Mononuclear cell (primary cell): ENCODE measurements around the gene ADAMTS3. TPM values are rescaled to one million over a fixed set of nuclear protein-coding genes. Genes with fewer than 3 reads are reported as not detected.

Experiments
- H3K27me3 ChIP-seq: 2 replicates; pipeline ENCODE4 v1.6.0; 2011; ENCODE audit warnings: low read length, control low read depth; ENCODE audit not compliant: insufficient read depth
- H3K4me1 ChIP-seq: 2 replicates; pipeline ENCODE4 v1.5.1; 2011; ENCODE audit warnings: mild to moderate bottlenecking, low read length, control low read depth; ENCODE audit not compliant: insufficient read depth
- H3K4me3 ChIP-seq: 2 replicates; pipeline ENCODE4 v1.5.1; 2011; ENCODE audit warnings: mild to moderate bottlenecking, low read length, moderate library complexity
- H3K9me3 ChIP-seq: 2 replicates; pipeline ENCODE4 v1.5.1; 2011; ENCODE audit warnings: low read depth, mild to moderate bottlenecking, control low read depth, low read length
- total RNA-seq: library from RNA; depleted of rRNA; stranded (reverse); fragments of >200 nt; gene quantifications from one replicate; pipeline ENCODE4 v1.2.3, GENCODE V29; 2012

ADAMTS3 gene
- total RNA-seq, 1 donor = not detected

GRCh38 chr4:72340803-72341431 is 228.1 kb downstream of the ADAMTS3 start:
- H3K27me3 ChIP-seq = no peaks in the 10 kb centered on the region
- H3K4me1 ChIP-seq = no peaks in the 10 kb centered on the region
- H3K9me3 ChIP-seq = no peaks in the 10 kb centered on the region
- H3K4me3 ChIP-seq = no peak overlapping the region

- Histone ChIP-seq H3K9me3 (no peaks in the 10 kb centered on the region), H3K4me1 (no peaks in the 10 kb centered on the region), H3K4me3 (no peak overlapping the region), H3K27me3 (no peaks in the 10 kb centered on the region)
These were observed 231.0 kb downstream of the ADAMTS3 start for GRCh38 chr4:72338060-72338459.

GRCh38 chr4:72330381-72330780 is 238.6 kb downstream of the ADAMTS3 start:
- H3K4me3 ChIP-seq = no peak overlapping the region
- no peaks in the 10 kb centered on the region for H3K4me1 ChIP-seq
- H3K27me3 ChIP-seq = no peaks in the 10 kb centered on the region
- no peaks in the 10 kb centered on the region for H3K9me3 ChIP-seq

DNA sequence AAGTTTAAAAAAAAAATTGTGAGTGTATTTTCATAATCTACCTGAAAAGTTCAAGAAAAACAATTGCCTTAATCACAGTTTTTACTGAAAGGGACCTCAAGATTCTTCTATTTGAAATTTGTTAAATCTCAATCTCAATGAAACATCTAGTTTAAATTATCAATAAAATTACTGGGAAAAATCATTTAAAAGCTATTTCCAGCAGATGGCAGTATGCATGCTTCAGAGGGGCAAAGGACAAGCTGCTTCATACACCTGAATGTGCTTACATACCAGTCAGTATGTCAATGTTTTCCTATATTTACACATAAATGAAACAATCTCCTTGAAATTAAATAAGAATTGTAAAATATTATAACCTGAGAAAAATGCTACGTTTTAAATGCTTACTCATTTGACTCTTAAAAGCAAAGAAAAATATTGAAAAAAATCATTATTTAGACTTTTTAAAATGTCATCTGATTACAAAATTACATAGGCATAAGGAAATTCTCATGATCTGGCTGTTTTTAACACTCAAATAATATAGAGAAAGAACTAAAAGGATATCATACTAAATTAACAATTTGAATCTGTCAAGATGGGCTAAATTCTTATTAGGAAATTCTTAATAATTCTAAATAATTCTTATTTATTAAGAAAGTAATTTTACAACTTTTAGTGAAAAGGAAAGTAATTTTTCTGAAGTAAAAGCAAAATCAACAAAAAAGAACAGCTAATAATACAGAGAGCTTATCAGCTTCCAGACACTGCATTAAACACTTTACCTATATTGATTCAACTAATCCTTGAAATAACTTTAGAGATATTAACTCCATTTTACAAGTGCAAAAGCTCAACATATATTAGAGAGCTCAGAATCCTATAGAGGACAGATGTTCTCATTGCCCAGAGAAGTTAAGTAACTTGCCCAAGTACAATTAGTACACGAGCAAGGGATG is 242.1 kb downstream of the ADAMTS3 start:
- no peak overlapping the region for H3K4me3 ChIP-seq
- no peaks in the 10 kb centered on the region for H3K9me3 ChIP-seq
- no peaks in the 10 kb centered on the region for H3K4me1 ChIP-seq
- peaks cover 3% of the 10 kb centered on the region for H3K27me3 ChIP-seq

DNA sequence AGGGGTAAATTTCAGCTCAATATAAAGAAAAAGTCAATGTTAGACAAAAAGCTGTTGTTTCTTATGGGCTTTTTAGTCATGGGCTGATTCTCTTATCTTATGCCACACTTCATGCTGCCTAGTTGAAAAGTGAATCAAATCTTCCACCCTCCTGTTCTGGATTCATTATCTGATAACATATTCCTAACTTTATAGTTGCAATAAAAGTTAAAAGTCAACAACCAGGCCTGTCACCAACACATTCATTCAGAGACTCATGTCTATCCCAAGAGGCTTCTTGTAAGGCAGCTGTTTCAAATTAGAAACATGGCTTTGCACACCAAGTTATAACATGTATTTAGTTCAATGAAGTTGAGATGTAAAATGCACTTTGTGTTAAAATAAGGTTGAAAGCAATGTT is 243.8 kb downstream of the ADAMTS3 start:
- Histone ChIP-seq H3K4me3 (no peak overlapping the region), H3K9me3 (no peaks in the 10 kb centered on the region), H3K4me1 (no peaks in the 10 kb centered on the region), H3K27me3 (peaks cover 3% of the 10 kb centered on the region)

DNA sequence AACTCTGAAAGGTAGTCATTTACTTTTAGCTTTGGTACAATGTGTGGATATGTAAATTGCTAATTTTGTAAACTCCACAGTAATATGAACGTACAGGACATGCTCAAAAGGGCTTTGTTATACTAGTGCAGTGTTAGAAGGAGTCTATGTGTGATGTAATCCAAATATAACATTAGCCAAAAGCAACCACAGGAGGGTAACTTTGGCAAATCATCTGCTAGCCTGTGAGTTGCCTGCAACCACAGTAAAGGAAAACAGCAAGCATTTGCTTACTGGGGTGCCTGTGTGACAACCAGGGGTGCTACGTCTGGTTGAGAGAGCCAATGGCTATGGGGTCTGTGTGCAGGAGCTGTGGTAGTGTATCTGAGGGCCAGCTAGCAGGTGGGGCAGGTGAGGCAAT is 245.8 kb downstream of the ADAMTS3 start:
- peaks cover 3% of the 10 kb centered on the region for H3K27me3 ChIP-seq
- H3K9me3 ChIP-seq = no peaks in the 10 kb centered on the region
- no peak overlapping the region for H3K4me3 ChIP-seq
- H3K4me1 ChIP-seq = no peaks in the 10 kb centered on the region

GRCh38 chr4:72320223-72320948 is 248.6 kb downstream of the ADAMTS3 start:
- Histone ChIP-seq H3K9me3 (no peaks in the 10 kb centered on the region), H3K27me3 (peaks cover 3% of the 10 kb centered on the region), H3K4me1 (no peaks in the 10 kb centered on the region), H3K4me3 (no peak overlapping the region)

GRCh38 chr4:72319601-72320021 is 249.4 kb downstream of the ADAMTS3 start:
- no peaks in the 10 kb centered on the region for H3K9me3 ChIP-seq
- peaks cover 3% of the 10 kb centered on the region for H3K27me3 ChIP-seq
- H3K4me3 ChIP-seq = no peak overlapping the region
- no peaks in the 10 kb centered on the region for H3K4me1 ChIP-seq

GRCh38 chr4:72318421-72319170 is 250.4 kb downstream of the ADAMTS3 start:
- H3K9me3 ChIP-seq = no peaks in the 10 kb centered on the region
- no peaks in the 10 kb centered on the region for H3K4me1 ChIP-seq
- H3K4me3 ChIP-seq = no peak overlapping the region
- H3K27me3 ChIP-seq = peaks cover 3% of the 10 kb centered on the region

GRCh38 chr4:72314869-72315268 is 254.2 kb downstream of the ADAMTS3 start:
- Histone ChIP-seq H3K4me3 (no peak overlapping the region), H3K27me3 (no peaks in the 10 kb centered on the region), H3K9me3 (no peaks in the 10 kb centered on the region), H3K4me1 (no peaks in the 10 kb centered on the region)

DNA sequence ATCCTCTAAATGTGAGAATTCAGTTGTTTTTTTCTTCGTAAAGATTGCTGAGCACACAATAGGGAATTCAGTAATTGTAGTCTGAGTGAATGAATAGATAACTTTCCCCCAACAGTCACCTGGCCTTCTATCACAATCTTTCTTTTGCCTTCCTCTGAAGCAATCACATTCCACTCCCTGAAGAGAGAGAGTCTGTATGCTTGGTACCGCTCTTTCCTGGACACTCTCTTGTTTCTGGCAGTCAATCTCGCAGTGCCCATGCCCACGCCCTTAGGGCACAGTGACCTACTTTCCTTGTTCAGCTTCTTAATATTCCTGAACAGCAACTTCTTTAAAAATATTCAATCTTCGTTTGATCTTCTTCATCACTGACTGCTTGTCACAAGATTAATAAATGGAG is 255.9 kb downstream of the ADAMTS3 start:
- H3K4me1 ChIP-seq = no peaks in the 10 kb centered on the region
- H3K9me3 ChIP-seq = no peaks in the 10 kb centered on the region
- H3K4me3 ChIP-seq = no peak overlapping the region
- no peaks in the 10 kb centered on the region for H3K27me3 ChIP-seq

- no peaks in the 10 kb centered on the region for H3K4me1 ChIP-seq
- no peaks in the 10 kb centered on the region for H3K27me3 ChIP-seq
- H3K4me3 ChIP-seq = no peak overlapping the region
- H3K9me3 ChIP-seq = no peaks in the 10 kb centered on the region
These were observed 256.9 kb downstream of the ADAMTS3 start for GRCh38 chr4:72312032-72312650.

GRCh38 chr4:72311291-72311690 is 257.7 kb downstream of the ADAMTS3 start:
- Histone ChIP-seq H3K4me1 (no peaks in the 10 kb centered on the region), H3K27me3 (no peaks in the 10 kb centered on the region), H3K9me3 (no peaks in the 10 kb centered on the region), H3K4me3 (no peak overlapping the region)

GRCh38 chr4:72305620-72306019 is 263.4 kb downstream of the ADAMTS3 start:
- H3K4me1 ChIP-seq = no peaks in the 10 kb centered on the region
- H3K9me3 ChIP-seq = no peaks in the 10 kb centered on the region
- H3K27me3 ChIP-seq = no peaks in the 10 kb centered on the region
- no peak overlapping the region for H3K4me3 ChIP-seq
